PC-3 (cell line): ENCODE results near the gene ACOT11. TPM values are rescaled to one million over a fixed set of nuclear protein-coding genes. Genes with fewer than 3 reads are reported as not detected.

Experiments used
- ATAC-seq: fragments of 200-7000 bp; cut with Tn5 transposase; 2 replicates; pipeline ENCODE4 v1.9.1; 2020; ENCODE audit warnings: mild to moderate bottlenecking, moderate library complexity
- BruUV-seq: library from RNA; stranded (reverse); fragments of 400-500 nt; replicated peaks from 2 replicates; lab custom pipeline; 2021; lab: Mats Ljungman, UMichigan
- CTCF ChIA-PET: fragments of 300-600 bp; sonication (Branson Sonifier 250); formaldehyde crosslinking; loops from one replicate; lab custom pipeline; 2022; ENCODE audit warnings: antibody characterized with exemption; lab: Charles Lee
- POLR2A ChIA-PET: fragments of 300-600 bp; sonication (Branson Sonifier 250); formaldehyde crosslinking; loops from one replicate; lab custom pipeline; 2022; ENCODE audit warnings: antibody characterized with exemption; ENCODE audit not compliant: unreplicated experiment; lab: Charles Lee
- DNase-seq: peaks from one replicate; pipeline ENCODE4 v3.0.0-alpha.2; 2015
- H2AFZ ChIP-seq: fragments of 300-600 bp; sonication (generic); 2 replicates; pipeline ENCODE4 v1.6.0; 2016; ENCODE audit warnings: antibody characterized with exemption, low read length
- H3F3A ChIP-seq: fragments of 300-600 bp; sonication (generic); one replicate; pipeline ENCODE4 v1.6.0; 2017; ENCODE audit warnings: antibody characterized with exemption, low read length, control low read depth, mild to moderate bottlenecking; ENCODE audit not compliant: unreplicated experiment
- H3K27ac ChIP-seq: fragments of 300-600 bp; sonication (generic); 2 replicates; pipeline ENCODE4 v1.5.1; 2016; ENCODE audit warnings: mild to moderate bottlenecking, low read length
- H3K27me3 ChIP-seq: fragments of 300-600 bp; sonication (generic); 2 replicates; pipeline ENCODE4 v1.6.1; 2016; ENCODE audit warnings: low read length, mixed read lengths
- H3K36me3 ChIP-seq: fragments of 300-600 bp; sonication (generic); 2 replicates; pipeline ENCODE4 v1.6.1; 2016; ENCODE audit warnings: low read depth, mixed run types, low read length, mixed read lengths
- H3K4me1 ChIP-seq: fragments of 300-600 bp; sonication (generic); 2 replicates; pipeline ENCODE4 v1.5.1; 2016; ENCODE audit warnings: low read length; ENCODE audit not compliant: insufficient read depth
- H3K4me2 ChIP-seq: fragments of 300-600 bp; sonication (generic); 2 replicates; pipeline ENCODE4 v1.6.0; 2016; ENCODE audit warnings: low read length
- H3K4me3 ChIP-seq: fragments of 300-600 bp; sonication (generic); 2 replicates; pipeline ENCODE4 v1.5.1; 2016; ENCODE audit warnings: mild to moderate bottlenecking, low read length, mixed read lengths
- H3K79me2 ChIP-seq: fragments of 300-600 bp; sonication (generic); 2 replicates; pipeline ENCODE4 v1.6.1; 2017; ENCODE audit warnings: low read length, mixed read lengths
- H3K9ac ChIP-seq: fragments of 300-600 bp; sonication (generic); 2 replicates; pipeline ENCODE4 v1.6.0; 2016; ENCODE audit warnings: mild to moderate bottlenecking, low read length
- H3K9me2 ChIP-seq: fragments of 300-600 bp; sonication (generic); replicated peaks from 2 replicates; pipeline ENCODE4 v1.6.1; 2016; ENCODE audit warnings: mixed run types, low read length, mixed read lengths
- H3K9me3 ChIP-seq: fragments of 300-600 bp; sonication (generic); 2 replicates; pipeline ENCODE4 v1.6.1; 2016; ENCODE audit warnings: low read length, mixed read lengths
- H4K20me1 ChIP-seq: fragments of 300-600 bp; sonication (generic); 2 replicates; pipeline ENCODE4 v1.6.1; 2016; ENCODE audit warnings: low read length, mixed read lengths
- CTCF ChIP-seq: fragments of 300-600 bp; sonication (generic); conservative IDR thresholded peaks from 2 replicates; pipeline ENCODE4 v1.5.1; 2017; ENCODE audit warnings: antibody characterized with exemption, low read depth, mild to moderate bottlenecking, low read length
- EZH2 ChIP-seq: fragments of 300-600 bp; sonication (generic); IDR thresholded peaks from one replicate; pipeline ENCODE4 v1.6.1; 2017; ENCODE audit warnings: antibody characterized with exemption, mild to moderate bottlenecking, low read length; ENCODE audit not compliant: unreplicated experiment
- EZH2phosphoT487 ChIP-seq: fragments of 300-600 bp; sonication (generic); IDR thresholded peaks from 2 replicates; pipeline ENCODE4 v1.6.1; 2018; ENCODE audit warnings: mild to moderate bottlenecking, antibody characterized with exemption, low read length, borderline replicate concordance
- intact Hi-C: fragments of 100-400 bp; cut with micrococcal nuclease; formaldehyde crosslinking; loops from 2 replicates; pipeline ENCODE4 v1.9.0; 2023
- total RNA-seq: library from RNA; depleted of rRNA; stranded (reverse); fragments of >200 nt; gene quantifications from 2 replicates; pipeline ENCODE4 v1.2.3, GENCODE V29; 2014

The ACOT11 gene
- total RNA-seq, 1 experiment from 2014 or later: 5.0 TPM

GRCh38 chr1:54549181-54549924, 1.3 kb downstream of the ACOT11 start:
- no peaks in the 10 kb centered on the region for H3K27me3 ChIP-seq
- H4K20me1 ChIP-seq: no peaks in the 10 kb centered on the region
- H3K4me2 ChIP-seq: no peak overlapping the region
- no TSS peak for BruUV-seq
- TF ChIP-seq CTCF (no peak), EZH2 (no peak), EZH2phosphoT487 (no peak)
- no peak for DNase-seq
- H3K79me2 ChIP-seq: no peaks in the 10 kb centered on the region
- no peak overlapping the region for H3K4me3 ChIP-seq
- no peaks in the 10 kb centered on the region for H3K9me3 ChIP-seq
- no peaks in the 10 kb centered on the region for H3K4me1 ChIP-seq
- H3K9ac ChIP-seq: no peak overlapping the region
- no peaks in the 10 kb centered on the region for H3K36me3 ChIP-seq
- no peaks in the 10 kb centered on the region for H3K9me2 ChIP-seq
- no peak overlapping the region for H3K27ac ChIP-seq
- ChIA-PET CTCF (no interaction called here), POLR2A (no interaction called here)
- no peak overlapping the region for H2AFZ ChIP-seq
- intact Hi-C loops: no loop called here
- no peaks in the 10 kb centered on the region for H3F3A ChIP-seq
- ATAC-seq: no peak

- Histone ChIP-seq H3K27me3 (no peaks in the 10 kb centered on the region), H3K4me2 (no peak overlapping the region), H3K27ac (no peak overlapping the region), H3K9me2 (no peaks in the 10 kb centered on the region), H2AFZ (no peak overlapping the region), H3K4me3 (no peak overlapping the region), H3F3A (no peaks in the 10 kb centered on the region), H3K9ac (no peak overlapping the region), H4K20me1 (no peaks in the 10 kb centered on the region), H3K4me1 (no peaks in the 10 kb centered on the region), H3K9me3 (no peaks in the 10 kb centered on the region), H3K36me3 (no peaks in the 10 kb centered on the region), H3K79me2 (no peaks in the 10 kb centered on the region)
- DNase-seq (no peak), ATAC-seq (no peak)
- ChIA-PET CTCF (no interaction called here), POLR2A (no interaction called here)
- no peak for TF ChIP-seq EZH2
- TF ChIP-seq EZH2phosphoT487: no peak
- TF ChIP-seq CTCF: no peak
- BruUV-seq: no TSS peak
- intact Hi-C loops: no loop called here
Measured at GRCh38 chr1:54551891-54552290, 3.9 kb downstream of the ACOT11 start.

GRCh38 chr1:54553602-54554313, 5.7 kb downstream of the ACOT11 start:
- POLR2A ChIA-PET: interaction anchor here (0.6 kb wide), 1 partner anchor 18 kb away, joined by 9 read pairs; no protein-coding TSS in a partner anchor
- Histone ChIP-seq H3F3A (no peaks in the 10 kb centered on the region), H2AFZ (no peak overlapping the region), H3K4me3 (no peak overlapping the region), H3K9me2 (no peaks in the 10 kb centered on the region), H3K9me3 (no peaks in the 10 kb centered on the region), H3K27ac (no peak overlapping the region), H3K4me1 (no peaks in the 10 kb centered on the region), H3K79me2 (no peaks in the 10 kb centered on the region), H3K36me3 (no peaks in the 10 kb centered on the region), H3K27me3 (no peaks in the 10 kb centered on the region), H4K20me1 (no peaks in the 10 kb centered on the region), H3K9ac (no peak overlapping the region), H3K4me2 (no peak overlapping the region)
- TF ChIP-seq CTCF (no peak), EZH2phosphoT487 (no peak), EZH2 (no peak)
- no peak for ATAC-seq
- no TSS peak for BruUV-seq
- CTCF ChIA-PET: no interaction called here
- intact Hi-C loops: no loop called here
- no peak for DNase-seq
